GM19328 (cell line): ENCODE measurements around the gene KIF22.

Experiments used
- ATAC-seq: cut with Tn5 transposase; IDR thresholded peaks from one replicate; pipeline ENCODE4 v1.9.1; 2021; ENCODE audit warnings: mild to moderate bottlenecking, moderate library complexity; ENCODE audit not compliant: unreplicated experiment

The KIF22 gene

DNA sequence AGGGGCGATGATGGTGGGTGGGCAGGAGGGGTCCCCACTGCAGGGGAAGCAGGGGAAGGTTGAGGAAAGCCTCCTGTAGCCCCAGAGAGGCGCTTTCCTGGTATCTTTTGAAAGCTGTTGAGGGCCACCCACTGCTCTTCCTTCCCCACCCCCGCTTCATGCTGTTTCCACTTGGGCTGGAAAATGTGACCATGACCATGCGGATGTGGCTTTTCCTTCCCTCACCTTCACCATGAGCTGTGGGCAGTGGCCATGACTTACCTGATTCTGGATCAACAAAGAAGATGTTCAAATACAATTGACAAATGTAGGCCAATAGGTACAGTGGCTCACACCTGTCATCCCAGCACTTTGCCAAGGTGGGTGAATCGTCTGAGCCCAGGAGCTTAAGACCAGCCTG, 43.5 kb downstream of the KIF22 start:
- no peak for ATAC-seq

DNA sequence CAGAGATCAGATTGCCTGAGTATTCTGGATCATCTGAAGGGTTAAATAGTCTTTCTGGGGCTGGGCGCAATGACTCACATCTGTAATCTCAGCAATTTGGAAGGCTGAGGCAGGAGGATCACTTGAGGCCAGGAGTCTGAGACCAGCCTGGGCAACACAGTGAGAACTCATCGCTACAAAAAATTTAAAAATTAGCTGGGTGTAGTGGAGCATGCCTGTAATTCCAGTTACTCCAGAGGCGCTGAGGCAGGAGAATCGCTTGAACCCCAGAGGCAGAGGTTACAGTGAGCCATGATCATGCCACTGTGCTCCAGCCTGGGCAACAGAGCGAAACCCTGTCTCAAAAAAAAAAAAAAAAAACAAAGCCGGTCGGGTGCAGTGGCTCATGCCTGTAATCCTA, 45.4 kb downstream of the KIF22 start:
- ATAC-seq: no peak

DNA sequence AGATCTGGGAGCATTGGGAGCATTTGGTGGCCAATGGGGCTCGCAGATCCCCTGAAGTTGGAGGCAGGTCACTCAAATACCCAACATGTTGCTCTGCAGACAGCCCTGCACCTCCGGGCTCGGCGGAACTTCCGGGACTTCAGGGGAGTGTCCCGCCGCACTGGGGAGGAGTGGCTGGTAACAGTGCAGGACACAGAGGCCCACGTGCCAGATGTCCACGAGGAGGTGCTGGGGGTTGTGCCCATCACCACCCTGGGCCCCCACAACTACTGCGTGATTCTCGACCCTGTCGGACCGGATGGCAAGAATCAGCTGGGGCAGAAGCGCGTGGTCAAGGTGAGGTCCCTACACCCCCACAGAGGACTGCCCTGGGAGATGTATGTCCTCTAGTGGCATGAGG, 46.1 kb downstream of the KIF22 start:
- ATAC-seq: no peak

DNA sequence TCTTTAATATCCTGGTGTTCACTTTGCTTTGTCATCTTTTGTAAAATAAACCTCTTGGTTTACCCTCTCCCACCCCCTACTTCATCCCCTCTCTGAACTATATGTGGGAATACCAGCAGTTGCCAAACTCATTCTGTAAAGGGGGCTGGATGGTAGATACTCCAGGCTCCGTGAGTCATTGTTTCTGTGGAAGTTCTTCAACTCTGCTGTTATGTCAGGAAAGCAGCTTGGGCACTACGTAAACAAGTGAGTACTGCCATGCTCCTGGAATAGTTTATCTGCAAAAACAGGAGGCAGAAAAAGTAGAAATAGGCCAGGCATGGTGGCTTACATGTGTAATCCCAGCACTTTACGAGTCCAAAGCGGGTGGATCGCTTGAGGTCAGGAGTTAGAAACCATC, 47.3 kb downstream of the KIF22 start:
- ATAC-seq: no peak

DNA sequence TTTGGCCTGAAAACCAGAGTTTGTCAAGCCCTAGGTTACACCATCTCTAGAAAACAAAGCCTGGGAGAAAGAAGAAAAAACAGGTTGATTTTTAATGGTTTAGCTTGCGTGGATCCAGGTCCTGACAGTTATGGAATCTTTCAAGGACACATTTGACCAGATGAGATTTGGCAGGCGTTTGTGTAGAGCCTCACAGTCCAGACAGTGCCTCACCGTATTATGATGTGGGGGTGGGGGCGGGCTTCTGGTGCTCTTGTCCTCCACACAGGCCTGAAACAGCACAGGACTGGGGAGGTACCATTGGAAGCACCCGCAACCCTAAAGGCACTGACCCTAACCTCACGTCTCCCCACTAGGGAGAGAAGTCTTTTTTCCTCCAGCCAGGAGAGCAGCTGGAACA, 49.3 kb downstream of the KIF22 start:
- no peak for ATAC-seq

DNA sequence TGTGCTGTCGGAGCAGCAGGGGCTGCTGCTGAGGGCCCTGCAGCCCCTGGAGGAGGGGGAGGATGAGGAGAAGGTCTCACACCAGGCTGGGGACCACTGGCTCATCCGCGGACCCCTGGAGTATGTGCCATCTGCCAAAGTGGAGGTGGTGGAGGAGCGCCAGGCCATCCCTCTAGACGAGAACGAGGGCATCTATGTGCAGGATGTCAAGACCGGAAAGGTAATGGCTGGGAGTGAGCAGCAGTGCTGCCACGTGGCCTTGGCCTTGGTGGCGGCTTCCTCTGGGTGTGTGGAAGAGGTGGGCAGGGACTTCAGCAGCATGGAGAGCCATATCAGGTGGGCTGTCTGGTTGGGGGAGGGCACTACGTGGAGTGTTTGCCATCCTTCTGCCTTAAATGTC, 49.7 kb downstream of the KIF22 start:
- ATAC-seq: no peak

DNA sequence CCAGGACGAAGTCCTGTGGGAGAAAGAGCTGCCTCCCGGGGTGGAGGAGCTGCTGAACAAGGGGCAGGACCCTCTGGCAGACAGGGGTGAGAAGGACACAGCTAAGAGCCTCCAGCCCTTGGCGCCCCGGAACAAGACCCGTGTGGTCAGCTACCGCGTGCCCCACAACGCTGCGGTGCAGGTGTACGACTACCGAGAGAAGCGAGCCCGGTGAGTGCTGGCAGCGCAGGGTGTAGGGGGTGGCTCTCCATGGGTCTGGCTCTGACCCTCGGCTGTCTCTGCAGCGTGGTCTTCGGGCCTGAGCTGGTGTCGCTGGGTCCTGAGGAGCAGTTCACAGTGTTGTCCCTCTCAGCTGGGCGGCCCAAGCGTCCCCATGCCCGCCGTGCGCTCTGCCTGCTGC, 51.1 kb downstream of the KIF22 start:
- no peak for ATAC-seq

DNA sequence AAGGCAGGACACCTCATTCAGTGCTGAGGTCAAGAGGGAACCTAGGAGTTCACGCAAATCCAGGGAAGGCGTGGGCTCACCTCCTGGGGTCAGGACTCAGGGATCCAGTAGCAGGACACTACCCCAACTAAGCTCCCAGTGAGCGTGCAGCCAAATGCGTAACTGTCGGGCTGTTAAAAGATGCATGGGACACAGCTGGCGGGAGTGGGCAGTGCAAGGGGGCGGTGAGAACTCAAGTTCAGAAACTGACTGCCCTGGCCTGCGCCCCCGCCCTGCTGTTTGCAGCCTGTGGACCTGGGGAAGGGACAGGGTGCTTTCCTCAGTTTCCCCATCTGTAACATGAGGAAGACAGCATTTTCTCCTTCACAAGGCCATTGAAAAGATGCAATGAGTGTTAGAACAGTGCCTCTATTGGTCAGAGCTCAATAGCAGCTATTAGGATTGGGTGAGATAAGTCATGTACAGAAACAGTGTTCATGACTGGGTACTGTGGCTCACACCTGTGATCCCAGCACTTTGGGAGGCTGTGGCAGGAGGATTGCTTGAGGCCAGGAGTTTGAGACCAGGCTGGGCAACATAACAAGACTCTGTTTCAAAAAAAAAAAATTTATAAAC, 52.3 kb downstream of the KIF22 start:
- ATAC-seq: no peak

DNA sequence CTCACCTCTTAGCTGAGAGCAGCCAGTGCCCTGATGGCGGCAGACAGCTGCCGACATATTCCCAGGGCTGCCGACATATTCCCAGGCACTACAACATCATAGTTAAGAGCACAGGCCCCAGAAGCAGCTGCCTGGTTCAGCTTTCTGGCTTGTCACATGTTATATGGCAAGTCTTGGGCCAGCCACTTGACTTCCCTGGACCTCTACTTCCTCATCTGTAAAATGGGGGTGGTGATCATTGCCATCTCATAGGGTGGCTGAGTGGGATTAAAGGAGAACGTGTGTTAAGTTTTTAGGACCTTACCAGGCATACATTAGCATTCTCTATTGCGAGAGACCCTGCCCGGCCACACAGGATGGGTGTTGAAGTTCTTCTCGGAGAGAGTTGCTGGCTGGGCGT, 53.4 kb downstream of the KIF22 start:
- ATAC-seq: no peak

DNA sequence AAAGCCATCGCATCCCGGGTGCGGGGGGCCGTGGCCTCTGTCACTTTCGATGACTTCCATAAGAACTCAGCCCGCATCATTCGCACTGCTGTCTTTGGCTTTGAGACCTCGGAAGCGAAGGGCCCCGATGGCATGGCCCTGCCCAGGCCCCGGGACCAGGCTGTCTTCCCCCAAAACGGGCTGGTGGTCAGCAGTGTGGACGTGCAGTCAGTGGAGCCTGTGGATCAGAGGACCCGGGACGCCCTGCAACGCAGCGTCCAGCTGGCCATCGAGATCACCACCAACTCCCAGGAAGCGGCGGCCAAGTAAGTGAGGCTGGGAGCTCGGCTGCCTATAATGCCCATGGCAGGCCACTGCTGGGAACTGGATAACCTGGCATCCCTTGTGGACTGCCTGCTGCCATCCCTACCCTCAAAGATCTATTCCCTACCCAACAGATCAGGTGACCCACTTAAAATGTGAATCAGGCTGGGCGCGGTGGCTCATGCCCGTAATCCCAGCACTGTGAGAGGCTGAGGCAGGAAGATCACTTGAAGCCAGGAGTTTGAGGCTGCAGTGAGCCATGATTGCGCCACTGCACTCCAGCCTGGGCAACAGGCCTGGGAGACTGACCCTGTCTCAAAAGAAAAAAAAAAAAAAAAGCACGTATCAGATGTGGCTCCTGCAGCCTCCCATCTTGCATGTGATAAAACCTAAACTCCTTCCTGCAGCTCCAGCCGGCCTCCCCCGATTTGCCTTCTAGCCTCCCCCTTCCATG, 54.2 kb downstream of the KIF22 start:
- no peak for ATAC-seq

DNA sequence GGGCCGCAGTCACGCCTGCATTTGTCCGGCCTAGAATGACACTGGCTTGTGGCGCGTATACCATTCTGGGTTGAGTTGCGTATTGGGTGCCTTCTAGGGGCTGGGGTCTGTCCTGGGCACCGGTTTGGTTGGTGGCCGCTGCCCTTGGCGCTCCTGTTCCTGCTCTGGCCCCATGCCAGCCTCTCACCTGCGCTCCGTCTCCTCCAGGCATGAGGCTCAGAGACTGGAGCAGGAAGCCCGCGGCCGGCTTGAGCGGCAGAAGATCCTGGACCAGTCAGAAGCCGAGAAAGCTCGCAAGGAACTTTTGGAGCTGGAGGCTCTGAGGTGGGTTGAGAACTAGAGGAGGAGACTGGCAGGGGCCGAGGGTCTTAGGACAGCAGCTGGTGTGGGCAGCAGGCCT, 55.1 kb downstream of the KIF22 start:
- no peak for ATAC-seq

DNA sequence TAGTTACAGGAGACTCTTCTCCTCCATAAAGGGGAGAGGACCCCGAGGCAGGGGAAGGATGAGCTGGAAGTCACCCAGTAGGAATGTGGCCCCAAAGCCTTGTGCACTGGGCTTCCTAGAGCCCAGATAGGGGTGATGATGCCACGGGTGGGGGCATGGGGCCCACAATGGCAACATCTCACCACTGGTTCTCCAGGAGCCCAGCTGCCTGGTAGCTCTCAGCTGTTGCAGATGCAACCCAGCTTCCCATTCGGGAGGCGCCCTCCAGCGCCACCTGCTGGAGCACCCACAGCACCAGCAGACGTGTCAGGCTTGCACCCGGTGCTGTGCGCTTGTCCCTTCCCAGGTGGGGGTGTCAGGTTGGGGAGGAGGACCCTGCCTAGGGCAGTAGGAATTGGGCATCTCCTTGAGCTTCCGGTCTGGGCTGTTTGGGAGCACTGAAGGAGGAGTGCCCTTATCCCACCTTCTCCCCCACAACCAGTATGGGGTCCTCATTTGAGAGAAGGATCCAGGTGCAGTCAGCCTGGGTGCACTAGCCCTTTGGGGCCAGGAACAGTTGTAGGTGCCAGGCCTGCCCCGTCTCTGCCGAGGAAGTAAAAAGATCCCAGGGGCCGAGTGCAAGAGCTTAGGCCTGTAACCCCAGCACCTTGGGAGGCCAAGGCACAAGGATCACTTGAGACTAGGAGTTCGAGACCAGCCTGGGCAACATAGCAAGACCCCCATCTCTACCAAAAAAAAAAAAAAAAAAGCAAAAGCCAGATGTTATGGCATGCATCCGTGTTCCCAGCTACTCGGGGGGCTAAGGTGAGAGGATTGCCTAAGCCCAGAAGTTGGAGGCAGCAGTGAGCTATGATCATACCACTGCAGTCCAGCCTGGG, 58.1 kb downstream of the KIF22 start:
- ATAC-seq: no peak

DNA sequence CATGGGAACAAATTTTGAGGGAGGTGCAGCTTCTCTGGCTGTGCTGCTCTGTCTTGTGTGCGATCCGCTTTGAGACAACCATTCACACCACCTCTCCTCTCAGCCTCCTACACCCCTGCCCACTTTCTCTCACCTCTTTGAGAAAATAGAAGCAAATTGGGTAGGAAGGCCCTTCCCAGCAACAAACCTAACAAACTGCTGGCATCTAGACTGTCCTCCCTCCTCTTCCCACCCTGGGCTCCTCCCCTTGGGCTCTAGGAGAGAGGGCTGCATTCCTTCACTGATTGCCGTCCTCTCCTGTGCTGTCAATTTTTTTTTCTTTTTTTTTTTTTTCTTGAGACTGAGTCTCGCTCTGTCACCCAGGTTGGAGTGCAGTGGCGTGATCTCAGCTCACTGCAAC, 59.0 kb downstream of the KIF22 start:
- ATAC-seq: no peak

DNA sequence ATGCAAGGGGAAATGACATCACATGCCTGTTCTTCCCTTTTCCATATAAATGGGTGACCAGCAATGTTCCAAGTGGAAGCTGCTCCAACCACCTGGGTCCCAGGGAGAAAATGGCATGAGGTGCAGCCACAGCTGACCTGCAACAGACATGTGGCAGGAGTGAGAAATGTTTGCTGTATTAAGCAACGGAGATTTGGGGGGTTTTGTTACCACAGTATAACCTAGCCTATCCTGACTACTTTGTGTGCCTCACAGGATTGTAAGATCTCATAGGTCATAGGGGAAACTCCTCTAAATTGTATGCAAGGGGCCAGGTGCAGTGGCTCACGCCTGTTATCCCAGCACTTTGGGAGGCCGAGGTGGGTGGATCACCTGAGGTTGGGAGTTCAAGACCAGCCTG, 60.4 kb downstream of the KIF22 start:
- ATAC-seq: no peak

DNA sequence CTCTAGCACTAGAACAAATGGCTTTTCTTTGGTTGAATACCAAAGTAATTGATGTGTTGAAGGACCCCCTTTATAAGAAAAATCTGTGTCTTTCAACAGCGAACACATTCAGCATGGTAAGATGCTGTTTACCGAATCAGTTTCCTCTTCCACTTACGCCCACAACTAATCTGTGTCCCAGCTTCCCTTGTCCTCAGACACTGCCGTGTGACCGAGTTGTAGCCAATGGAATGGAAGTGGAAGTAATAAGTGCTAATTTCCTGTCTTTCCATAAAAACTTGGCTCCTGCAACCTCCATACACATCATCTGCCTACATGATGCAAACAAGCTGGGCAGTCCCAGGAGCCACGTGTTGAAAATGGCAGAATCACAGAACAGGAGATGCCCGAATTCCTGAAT, 62.1 kb downstream of the KIF22 start:
- no peak for ATAC-seq

DNA sequence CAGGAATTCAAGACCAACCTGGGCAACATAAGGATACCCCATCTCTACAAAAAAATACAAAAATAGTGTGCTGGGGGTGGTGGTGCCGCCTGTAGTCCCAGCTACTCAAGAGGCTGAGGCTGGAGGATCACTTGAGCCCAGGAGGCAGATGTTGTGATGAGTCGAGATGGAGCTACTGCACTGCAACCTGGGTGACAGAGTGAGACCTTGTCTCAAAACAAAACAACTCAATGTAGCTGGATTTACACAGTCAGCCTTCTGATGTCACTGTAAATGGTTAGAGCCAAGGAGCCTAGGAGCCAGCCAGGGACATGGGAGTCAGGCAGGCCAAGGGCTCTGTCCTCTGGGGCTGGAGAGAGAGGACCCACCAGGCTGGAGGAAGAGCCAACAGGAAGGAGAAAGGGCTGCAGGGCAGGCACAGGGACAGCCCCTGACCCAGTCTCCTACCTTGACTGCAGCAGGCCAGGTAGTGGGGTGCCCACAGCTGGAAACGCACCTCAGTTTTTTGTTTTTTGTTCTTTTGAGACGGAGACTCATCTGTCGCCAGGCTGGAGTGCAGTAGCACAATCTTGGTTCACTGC, 64.1 kb downstream of the KIF22 start:
- ATAC-seq: no peak
